ENCODE measurements around the gene ECI2. TPM values are rescaled to one million over a fixed set of nuclear protein-coding genes. Genes with fewer than 3 reads are reported as not detected.
A peak's percentile ranks its signal among the peaks of the same experiment; 100 is the strongest.

The ECI2 gene
- total and polyA plus RNA-seq, 11 donors = 120 to 192 (median 145) TPM

DNA sequence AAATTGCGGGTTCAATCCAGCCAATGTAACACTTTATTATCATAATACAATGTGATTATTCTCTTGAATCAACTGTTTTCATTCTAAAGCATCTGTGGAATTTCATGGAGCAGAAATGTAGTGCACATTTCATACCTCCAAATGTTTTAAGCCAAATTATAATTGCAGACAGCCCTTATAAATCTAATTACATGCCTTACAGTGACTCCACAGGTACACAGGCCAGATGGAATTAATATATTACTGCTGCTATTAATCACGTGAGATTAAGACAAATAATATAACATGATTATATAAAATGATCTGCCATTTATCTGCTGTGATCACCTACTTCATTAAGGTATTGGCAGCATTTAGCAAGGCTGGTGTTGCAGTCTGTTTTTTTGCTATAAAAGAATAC, 9.7 kb upstream of the ECI2 start:
- Histone ChIP-seq H3K4me3 (no peak overlapping the region), H3K27me3 (no peaks in the 10 kb centered on the region), H3K27ac (no peak overlapping the region), H3K4me1 (no peaks in the 10 kb centered on the region), H3K9me3 (no peaks in the 10 kb centered on the region), H3K36me3 (no peaks in the 10 kb centered on the region)
- ATAC-seq (no peak), DNase-seq (no peak)
- WGBS, 4 donors = 89 to 96% (median 92%) methylated on average over 2 of the region's 2 CpGs
- intact Hi-C loops (cut with DNase I) = no loop called here
- no peak for TF ChIP-seq POLR2A (IDR thresholded peaks at IDR 0.05)
- TF ChIP-seq, protein P1, sequence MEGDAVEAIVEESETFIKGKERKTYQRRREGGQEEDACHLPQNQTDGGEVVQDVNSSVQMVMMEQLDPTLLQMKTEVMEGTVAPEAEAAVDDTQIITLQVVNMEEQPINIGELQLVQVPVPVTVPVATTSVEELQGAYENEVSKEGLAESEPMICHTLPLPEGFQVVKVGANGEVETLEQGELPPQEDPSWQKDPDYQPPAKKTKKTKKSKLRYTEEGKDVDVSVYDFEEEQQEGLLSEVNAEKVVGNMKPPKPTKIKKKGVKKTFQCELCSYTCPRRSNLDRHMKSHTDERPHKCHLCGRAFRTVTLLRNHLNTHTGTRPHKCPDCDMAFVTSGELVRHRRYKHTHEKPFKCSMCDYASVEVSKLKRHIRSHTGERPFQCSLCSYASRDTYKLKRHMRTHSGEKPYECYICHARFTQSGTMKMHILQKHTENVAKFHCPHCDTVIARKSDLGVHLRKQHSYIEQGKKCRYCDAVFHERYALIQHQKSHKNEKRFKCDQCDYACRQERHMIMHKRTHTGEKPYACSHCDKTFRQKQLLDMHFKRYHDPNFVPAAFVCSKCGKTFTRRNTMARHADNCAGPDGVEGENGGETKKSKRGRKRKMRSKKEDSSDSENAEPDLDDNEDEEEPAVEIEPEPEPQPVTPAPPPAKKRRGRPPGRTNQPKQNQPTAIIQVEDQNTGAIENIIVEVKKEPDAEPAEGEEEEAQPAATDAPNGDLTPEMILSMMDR (IDR thresholded peaks at IDR 0.05) = no peak

DNA sequence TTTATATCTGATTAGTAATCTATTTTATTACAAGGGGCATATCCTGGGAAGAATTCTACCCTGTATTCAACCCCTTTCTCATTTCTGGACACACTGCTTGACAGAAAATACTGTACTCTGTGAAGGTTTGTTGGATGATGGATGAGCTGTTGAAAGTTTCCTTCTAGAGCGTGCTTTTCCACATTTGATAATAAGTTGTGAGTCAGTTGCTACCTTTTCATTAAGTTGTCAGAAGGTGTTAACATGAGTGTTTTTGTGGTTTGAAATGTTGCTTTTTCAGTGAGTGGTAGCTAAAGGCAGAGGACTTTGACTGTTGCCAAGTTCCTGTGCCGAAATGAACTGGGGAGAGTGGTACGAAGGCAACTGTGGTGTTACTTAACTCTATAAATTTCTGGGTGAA, 3.9 kb upstream of the ECI2 start:
- ATAC-seq (no peak), DNase-seq (no peak)
- WGBS, 4 donors = 68 to 88% (median 78%) methylated on average over 3 of the region's 3 CpGs
- no peak overlapping the region for H3K4me3 ChIP-seq
- TF ChIP-seq, protein P1 (IDR thresholded peaks at IDR 0.05) = no peak
- TF ChIP-seq POLR2A (IDR thresholded peaks at IDR 0.05) = no peak
- intact Hi-C loops (cut with DNase I) = loop anchor here in 3 of 10 donors (5.0 to 10.0 kb wide), 3 partner anchors 82 to 117 kb away; a partner anchor contains a TSS
- peaks cover 0 to 14% (median 7%) of the 10 kb centered on the region in 12 donors for H3K4me1 ChIP-seq
- H3K27ac ChIP-seq = no peak overlapping the region
- H3K9me3 ChIP-seq = no peaks in the 10 kb centered on the region
- no peaks in the 10 kb centered on the region for H3K27me3 ChIP-seq
- no peaks in the 10 kb centered on the region for H3K36me3 ChIP-seq

DNA sequence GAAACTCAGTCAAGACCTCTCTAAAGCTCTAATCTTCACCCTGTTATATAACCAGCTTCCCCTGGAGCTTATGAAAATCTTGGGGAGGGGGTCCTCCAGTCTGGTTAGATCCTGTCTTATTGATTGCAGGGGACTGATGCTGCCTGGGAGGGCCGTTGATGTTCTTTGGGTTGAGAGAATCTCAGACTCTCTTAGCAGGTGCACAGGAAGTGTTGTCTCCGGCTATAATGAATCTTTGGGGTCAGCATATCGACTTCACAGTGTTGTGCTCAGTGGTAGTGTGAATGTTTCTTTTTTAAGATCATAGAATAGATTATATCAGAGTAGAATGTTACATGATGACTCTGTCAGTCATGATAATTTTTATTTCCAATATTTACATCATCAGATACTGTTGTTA, 2.8 kb upstream of the ECI2 start:
- 80 to 90% (median 86%) methylated on average over 3 of the region's 3 CpGs for WGBS, 4 donors
- TF ChIP-seq, protein P1 (IDR thresholded peaks at IDR 0.05) = no peak
- no peak for TF ChIP-seq POLR2A (IDR thresholded peaks at IDR 0.05)
- Histone ChIP-seq H3K9me3 (no peaks in the 10 kb centered on the region), H3K27ac (no peak overlapping the region), H3K4me1 (peaks cover 0 to 24% (median 17%) of the 10 kb centered on the region in 12 donors), H3K36me3 (peaks cover 0 to 5% (median 0%) of the 10 kb centered on the region in 9 donors), H3K27me3 (no peaks in the 10 kb centered on the region), H3K4me3 (no peak overlapping the region)
- no peak for ATAC-seq
- no peak for DNase-seq
- intact Hi-C loops (cut with DNase I) = loop anchor here in 3 of 10 donors (5.0 to 10.0 kb wide), 3 partner anchors 81 to 116 kb away; a partner anchor contains a TSS

DNA sequence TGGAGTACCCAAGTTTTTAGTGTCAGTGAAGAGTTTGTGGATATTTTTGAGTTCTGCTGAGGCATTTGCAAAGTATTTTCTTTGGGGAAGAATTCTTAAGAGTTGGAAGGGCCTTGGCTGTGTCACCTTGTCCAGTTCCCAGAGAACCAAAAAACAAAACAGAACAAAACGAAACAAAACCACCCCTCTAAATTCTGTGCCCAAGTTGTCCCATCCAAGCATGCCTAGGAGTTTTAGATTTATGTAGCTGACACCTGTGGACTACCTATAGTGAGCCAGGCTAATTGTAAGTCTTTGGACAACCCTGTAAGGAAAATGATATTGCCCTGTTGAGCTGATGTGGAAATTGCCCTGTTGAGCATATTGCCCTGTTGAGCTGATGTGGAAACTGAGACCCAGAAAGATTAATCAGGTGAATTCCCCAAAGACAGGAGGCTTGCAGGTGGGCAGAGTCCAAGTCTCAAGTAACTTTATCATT, 1.0 kb upstream of the ECI2 start:
- Histone ChIP-seq H3K27me3 (no peaks in the 10 kb centered on the region), H3K4me1 (peaks cover 0 to 31% (median 17%) of the 10 kb centered on the region in 12 donors), H3K9me3 (no peaks in the 10 kb centered on the region), H3K36me3 (peaks cover 0 to 21% (median 11%) of the 10 kb centered on the region in 9 donors), H3K27ac (peak overlapping the region; percentile 13 to 96 (median 87)), H3K4me3 (peak overlapping the region; percentile 46 to 97 (median 78))
- TF ChIP-seq POLR2A (IDR thresholded peaks at IDR 0.05) = no peak
- TF ChIP-seq, protein P1 (IDR thresholded peaks at IDR 0.05) = no peak
- intact Hi-C loops (cut with DNase I) = loop anchor here in 3 of 10 donors (5.0 to 10.0 kb wide), 3 partner anchors 79 to 114 kb away; a partner anchor contains a TSS
- DNase-seq (no peak), ATAC-seq (no peak)
- WGBS, 4 donors = 15 to 31% (median 18%) methylated on average over 1 of the region's 1 CpG

Measured in heart left ventricle (tissue), 16 donors.